Ovary (tissue), 3 donors: ENCODE results near the gene COG6.
A peak's percentile ranks its signal among the peaks of the same experiment; 100 is the strongest.

Source experiments
- EP300 ChIP-seq: sonication (generic); formaldehyde crosslinking; IDR thresholded peaks from one replicate; pipeline ENCODE4 v1.6.1; 2017; ENCODE audit warnings: antibody characterized with exemption
- POLR2A ChIP-seq: fragments of 450-650 bp; IDR thresholded peaks from one replicate; pipeline ENCODE4 v1.6.1; 2017; ENCODE audit warnings: antibody characterized with exemption, mild to moderate bottlenecking, moderate library complexity
- TF ChIP-seq, protein P1 (sequence below), 3 donors: fragments of 450-650 bp in 2 of 3; fragments of 200-600 bp in 1 of 3; IDR thresholded peaks; one replicate each; pipeline versions ENCODE4 v1.5.1 to v1.8.0; 2016 to 2022; ENCODE audit warnings: antibody characterized with exemption in 3 of 3, mild to moderate bottlenecking in 1 of 3
- donor health status: DM: no; HTN: no; CAD: no.

DNA sequence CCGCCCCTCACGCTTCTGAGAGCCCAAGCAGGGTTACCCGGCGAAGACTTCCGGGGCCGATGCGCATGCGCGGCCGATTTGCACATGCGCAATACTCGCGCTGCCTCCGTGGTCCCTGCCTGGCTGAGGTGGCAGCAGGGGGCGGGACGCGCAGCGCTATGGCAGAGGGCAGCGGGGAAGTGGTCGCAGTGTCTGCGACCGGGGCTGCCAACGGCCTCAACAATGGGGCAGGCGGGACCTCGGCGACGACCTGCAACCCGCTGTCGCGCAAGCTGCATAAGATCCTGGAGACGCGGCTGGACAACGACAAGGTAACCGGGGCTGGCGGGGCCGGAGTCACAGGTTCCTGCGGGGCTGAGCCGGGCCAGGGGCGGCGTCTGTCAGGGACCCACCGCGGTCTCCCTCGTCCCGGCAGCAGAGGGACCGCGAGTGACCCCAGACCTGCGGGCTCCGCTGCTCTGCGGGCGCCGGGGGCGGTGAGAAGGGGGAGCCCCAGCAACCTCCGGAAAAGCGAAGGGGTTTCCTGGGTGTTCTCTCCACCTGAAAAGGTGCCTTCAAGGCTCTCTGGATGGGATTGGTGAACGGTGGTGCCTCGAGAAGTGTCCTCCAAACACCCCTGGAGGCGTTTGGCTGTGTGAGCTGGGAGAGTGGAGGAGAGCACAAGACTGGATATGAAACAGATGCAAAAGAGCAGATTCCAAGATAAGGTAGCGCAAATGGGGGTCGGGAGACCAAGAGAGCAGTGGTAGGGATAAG, at the start of gene COG6:
- TF ChIP-seq, protein P1, sequence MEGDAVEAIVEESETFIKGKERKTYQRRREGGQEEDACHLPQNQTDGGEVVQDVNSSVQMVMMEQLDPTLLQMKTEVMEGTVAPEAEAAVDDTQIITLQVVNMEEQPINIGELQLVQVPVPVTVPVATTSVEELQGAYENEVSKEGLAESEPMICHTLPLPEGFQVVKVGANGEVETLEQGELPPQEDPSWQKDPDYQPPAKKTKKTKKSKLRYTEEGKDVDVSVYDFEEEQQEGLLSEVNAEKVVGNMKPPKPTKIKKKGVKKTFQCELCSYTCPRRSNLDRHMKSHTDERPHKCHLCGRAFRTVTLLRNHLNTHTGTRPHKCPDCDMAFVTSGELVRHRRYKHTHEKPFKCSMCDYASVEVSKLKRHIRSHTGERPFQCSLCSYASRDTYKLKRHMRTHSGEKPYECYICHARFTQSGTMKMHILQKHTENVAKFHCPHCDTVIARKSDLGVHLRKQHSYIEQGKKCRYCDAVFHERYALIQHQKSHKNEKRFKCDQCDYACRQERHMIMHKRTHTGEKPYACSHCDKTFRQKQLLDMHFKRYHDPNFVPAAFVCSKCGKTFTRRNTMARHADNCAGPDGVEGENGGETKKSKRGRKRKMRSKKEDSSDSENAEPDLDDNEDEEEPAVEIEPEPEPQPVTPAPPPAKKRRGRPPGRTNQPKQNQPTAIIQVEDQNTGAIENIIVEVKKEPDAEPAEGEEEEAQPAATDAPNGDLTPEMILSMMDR (IDR thresholded peaks at IDR 0.05), result peak in 1 of 3 donors; percentile 17
- no peak for TF ChIP-seq EP300
- TF ChIP-seq POLR2A, result no peak
